ENCODE results near the gene PGPEP1. TPM values are rescaled to one million over a fixed set of nuclear protein-coding genes. Genes with fewer than 3 reads are reported as not detected.
A peak's percentile ranks its signal among the peaks of the same experiment; 100 is the strongest.

Gene PGPEP1, protein sequence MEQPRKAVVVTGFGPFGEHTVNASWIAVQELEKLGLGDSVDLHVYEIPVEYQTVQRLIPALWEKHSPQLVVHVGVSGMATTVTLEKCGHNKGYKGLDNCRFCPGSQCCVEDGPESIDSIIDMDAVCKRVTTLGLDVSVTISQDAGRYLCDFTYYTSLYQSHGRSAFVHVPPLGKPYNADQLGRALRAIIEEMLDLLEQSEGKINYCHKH
- polyA plus RNA-seq = 1 to 10 TPM; 1.8 to 1.9 TPM

DNA sequence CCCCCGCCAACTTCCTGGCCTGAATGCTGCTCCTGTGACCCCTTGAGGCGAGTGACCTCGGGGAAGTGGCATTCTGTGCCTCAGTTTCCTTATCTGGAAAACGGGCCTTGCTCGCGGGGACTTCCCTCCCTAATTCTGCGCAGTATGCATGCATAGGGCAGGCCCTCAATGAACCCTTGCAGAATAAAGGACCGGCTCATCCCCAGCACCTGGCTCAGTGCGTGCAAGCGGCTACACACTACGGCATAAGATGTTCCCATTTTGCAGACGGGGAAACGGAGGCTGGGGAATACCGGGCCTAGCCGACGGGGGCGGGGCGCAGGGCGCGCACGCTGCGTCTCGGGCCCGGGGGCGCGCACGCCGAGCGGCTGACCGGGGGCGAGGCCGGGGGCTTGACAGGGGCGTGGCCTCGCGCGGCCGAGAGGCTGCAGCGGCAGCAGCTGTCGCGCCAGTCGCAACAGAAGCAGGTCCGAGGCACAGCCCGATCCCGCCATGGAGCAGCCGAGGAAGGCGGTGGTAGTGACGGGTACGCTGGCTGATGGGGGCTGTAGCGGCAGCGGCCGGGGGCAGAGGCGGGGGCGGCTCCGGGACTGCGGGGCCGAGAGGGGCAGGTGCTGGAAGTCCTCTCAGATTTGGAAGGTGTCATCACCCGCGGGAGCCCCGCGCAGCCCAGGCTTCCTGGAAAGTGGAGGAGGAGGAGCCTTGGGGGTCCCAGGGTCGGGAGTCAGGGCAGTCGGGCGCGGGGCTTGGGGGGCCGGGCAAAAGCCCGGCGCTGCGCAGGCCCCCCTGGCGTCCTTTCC, at the start of gene PGPEP1:
TSS of gene PGPEP1 (plus strand) at position 409 of the 800 bp plus-strand sequence. CDS start at position 493, 84 bp downstream.
- no peaks in the 10 kb centered on the region for H3K27me3 ChIP-seq (ENCODE audit: control insufficient read depth in 1 of 2, insufficient read depth in 2 of 2, low read length in 2 of 2)
- WGBS, 2 donors = 3 to 4% methylated on average over 64 to 69 of the region's 69 CpGs
- H3K9me3 ChIP-seq (ENCODE audit: control insufficient read depth in 2 of 2, insufficient read depth in 1 of 2, low read depth in 1 of 2, low read length in 1 of 2) = no peaks in the 10 kb centered on the region
- peak within 1 kb of the TSS; percentile 64 to 74 for H3K4me3 ChIP-seq (ENCODE audit: low read depth in 1 of 2, low read length in 2 of 2)
- H3K27ac ChIP-seq (ENCODE audit: low read depth in 2 of 2, low read length in 1 of 2) = peak within 1 kb of the TSS; percentile 56 to 57
- H3K36me3 ChIP-seq (ENCODE audit: control insufficient read depth in 2 of 2, insufficient read depth in 2 of 2, low read length in 1 of 2) = no peaks in the 10 kb centered on the region
- peaks cover 0 to 7% of the 10 kb centered on the region in 2 donors for H3K4me1 ChIP-seq (ENCODE audit: control insufficient read depth in 2 of 2, insufficient read depth in 2 of 2, low read length in 1 of 2)

DNA sequence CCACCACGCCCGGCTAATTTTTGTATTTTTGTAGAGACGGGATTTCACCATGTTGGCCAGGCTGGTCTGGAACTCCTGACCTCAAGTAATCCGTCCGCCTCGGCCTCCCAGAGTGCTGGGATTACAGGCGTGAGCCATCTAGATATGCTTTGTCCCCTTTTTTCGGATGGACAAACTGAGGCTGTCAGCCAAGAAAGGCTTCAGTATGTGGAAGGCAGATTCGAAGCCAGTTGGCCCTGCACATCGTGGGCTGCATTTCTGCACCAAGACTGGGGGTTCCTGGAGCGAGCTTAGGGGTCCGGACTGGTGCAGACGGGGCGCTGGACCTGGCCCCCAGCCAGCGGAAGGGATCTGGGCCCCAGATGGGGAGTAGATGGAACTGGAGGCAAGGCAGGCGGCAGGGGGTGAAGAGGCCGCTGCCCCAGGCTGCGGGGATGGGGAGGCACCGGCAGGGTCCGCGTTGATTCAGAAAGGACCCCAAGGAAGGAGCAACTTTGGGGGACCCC, 49.3 kb upstream of the PGPEP1 start:
- Histone ChIP-seq H3K4me1 (ENCODE audit: control insufficient read depth in 2 of 2, insufficient read depth in 2 of 2, low read length in 1 of 2) (peaks cover 5 to 6% of the 10 kb centered on the region in 2 donors), H3K4me3 (ENCODE audit: low read depth in 1 of 2, low read length in 2 of 2) (peak overlapping the region; percentile 53 to 67)
- WGBS, 2 donors = 48 to 52% methylated on average over 21 of the region's 21 CpGs

DNA sequence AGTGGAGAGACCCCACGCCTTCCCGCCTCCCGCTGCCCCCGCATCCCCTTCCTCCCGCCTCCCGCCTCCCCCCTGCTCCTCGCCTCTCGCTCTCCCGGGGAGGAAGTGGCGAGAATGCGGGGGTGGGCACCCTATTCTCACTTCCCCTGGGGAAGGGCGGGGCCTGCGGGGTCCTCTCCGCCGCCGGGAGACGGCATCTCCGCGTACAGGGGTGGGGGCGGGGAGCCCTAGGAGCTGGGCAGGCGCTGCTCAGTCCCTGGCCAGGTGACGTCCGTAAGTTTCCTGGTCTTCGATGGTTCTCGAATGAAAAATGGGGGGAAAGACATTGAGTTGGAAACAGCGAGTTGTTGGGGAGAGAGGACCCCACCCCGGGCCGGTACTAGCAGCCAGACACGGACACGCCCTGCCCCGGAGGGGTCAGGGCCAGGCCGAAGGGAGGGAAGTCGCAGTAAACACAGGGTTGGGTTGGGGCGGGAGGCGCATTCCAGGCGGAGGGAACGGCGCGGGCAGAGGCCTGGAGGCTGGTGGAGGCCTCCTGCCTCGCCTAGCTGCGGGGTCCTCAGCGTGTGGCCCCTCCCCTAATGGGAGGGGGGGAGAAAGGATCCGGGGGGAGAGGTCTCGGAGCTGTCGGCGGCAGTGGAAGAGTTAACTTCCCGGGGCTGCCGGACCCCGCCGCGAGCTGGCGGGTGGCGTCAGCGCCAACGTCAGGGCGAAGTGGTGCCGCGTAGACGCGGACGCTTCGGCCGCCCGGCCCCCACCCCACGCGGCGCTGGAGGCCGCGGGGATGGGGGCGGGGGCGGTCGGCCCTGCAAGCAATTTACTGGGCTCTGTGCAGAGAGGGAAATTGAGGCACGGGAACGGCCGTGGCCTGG, 48.6 kb upstream of the PGPEP1 start:
- Histone ChIP-seq H3K4me3 (ENCODE audit: low read depth in 1 of 2, low read length in 2 of 2) (peak overlapping the region; percentile 53 to 67), H3K27me3 (ENCODE audit: control insufficient read depth in 1 of 2, insufficient read depth in 2 of 2, low read length in 2 of 2) (no peaks in the 10 kb centered on the region), H3K4me1 (ENCODE audit: control insufficient read depth in 2 of 2, insufficient read depth in 2 of 2, low read length in 1 of 2) (peaks cover 4 to 6% of the 10 kb centered on the region in 2 donors), H3K9me3 (ENCODE audit: control insufficient read depth in 2 of 2, insufficient read depth in 1 of 2, low read depth in 1 of 2, low read length in 1 of 2) (peaks cover 0 to 2% of the 10 kb centered on the region in 2 donors), H3K27ac (ENCODE audit: low read depth in 2 of 2, low read length in 1 of 2) (peak overlapping the region; percentile 95 to 98), H3K36me3 (ENCODE audit: control insufficient read depth in 2 of 2, insufficient read depth in 2 of 2, low read length in 1 of 2) (no peaks in the 10 kb centered on the region)
- 0 to 1% methylated on average over 61 to 75 of the region's 75 CpGs for WGBS, 2 donors

More for the DNA sequence above, 49.3 kb upstream of the PGPEP1 start:
- Histone ChIP-seq H3K9me3 (ENCODE audit: control insufficient read depth in 2 of 2, insufficient read depth in 1 of 2, low read depth in 1 of 2, low read length in 1 of 2) (peaks cover 0 to 2% of the 10 kb centered on the region in 2 donors), H3K36me3 (ENCODE audit: control insufficient read depth in 2 of 2, insufficient read depth in 2 of 2, low read length in 1 of 2) (no peaks in the 10 kb centered on the region), H3K27ac (ENCODE audit: low read depth in 2 of 2, low read length in 1 of 2) (peak overlapping the region; percentile 95 to 98), H3K27me3 (ENCODE audit: control insufficient read depth in 1 of 2, insufficient read depth in 2 of 2, low read length in 2 of 2) (no peaks in the 10 kb centered on the region)

DNA sequence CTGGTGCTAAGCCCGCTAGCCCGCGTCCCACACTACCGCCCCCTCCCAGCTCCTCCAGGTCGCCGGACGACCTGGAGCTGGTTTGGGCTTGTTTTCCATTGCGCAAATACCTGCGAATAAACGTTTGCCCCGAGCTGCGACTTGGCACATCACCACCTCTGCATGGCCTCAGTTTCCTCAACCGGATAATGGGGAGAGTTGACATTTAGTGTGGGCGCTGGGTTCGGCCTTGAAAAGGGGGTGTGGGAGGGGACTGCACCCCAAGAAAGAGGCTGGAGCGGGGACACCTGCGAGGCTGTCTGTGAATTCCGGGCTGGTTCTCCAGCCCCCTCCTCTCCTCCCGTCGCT, 48.0 kb upstream of the PGPEP1 start:
- H3K4me1 ChIP-seq (ENCODE audit: control insufficient read depth in 2 of 2, insufficient read depth in 2 of 2, low read length in 1 of 2) = peaks cover 0 to 2% of the 10 kb centered on the region in 2 donors
- peak overlapping the region; percentile 53 to 67 for H3K4me3 ChIP-seq (ENCODE audit: low read depth in 1 of 2, low read length in 2 of 2)
- H3K36me3 ChIP-seq (ENCODE audit: control insufficient read depth in 2 of 2, insufficient read depth in 2 of 2, low read length in 1 of 2) = no peaks in the 10 kb centered on the region
- H3K9me3 ChIP-seq (ENCODE audit: control insufficient read depth in 2 of 2, insufficient read depth in 1 of 2, low read depth in 1 of 2, low read length in 1 of 2) = peaks cover 0 to 2% of the 10 kb centered on the region in 2 donors
- 0 to 1% methylated on average over 19 to 20 of the region's 20 CpGs for WGBS, 2 donors
- peak overlapping the region; percentile 95 to 98 for H3K27ac ChIP-seq (ENCODE audit: low read depth in 2 of 2, low read length in 1 of 2)
- no peaks in the 10 kb centered on the region for H3K27me3 ChIP-seq (ENCODE audit: control insufficient read depth in 1 of 2, insufficient read depth in 2 of 2, low read length in 2 of 2)

DNA sequence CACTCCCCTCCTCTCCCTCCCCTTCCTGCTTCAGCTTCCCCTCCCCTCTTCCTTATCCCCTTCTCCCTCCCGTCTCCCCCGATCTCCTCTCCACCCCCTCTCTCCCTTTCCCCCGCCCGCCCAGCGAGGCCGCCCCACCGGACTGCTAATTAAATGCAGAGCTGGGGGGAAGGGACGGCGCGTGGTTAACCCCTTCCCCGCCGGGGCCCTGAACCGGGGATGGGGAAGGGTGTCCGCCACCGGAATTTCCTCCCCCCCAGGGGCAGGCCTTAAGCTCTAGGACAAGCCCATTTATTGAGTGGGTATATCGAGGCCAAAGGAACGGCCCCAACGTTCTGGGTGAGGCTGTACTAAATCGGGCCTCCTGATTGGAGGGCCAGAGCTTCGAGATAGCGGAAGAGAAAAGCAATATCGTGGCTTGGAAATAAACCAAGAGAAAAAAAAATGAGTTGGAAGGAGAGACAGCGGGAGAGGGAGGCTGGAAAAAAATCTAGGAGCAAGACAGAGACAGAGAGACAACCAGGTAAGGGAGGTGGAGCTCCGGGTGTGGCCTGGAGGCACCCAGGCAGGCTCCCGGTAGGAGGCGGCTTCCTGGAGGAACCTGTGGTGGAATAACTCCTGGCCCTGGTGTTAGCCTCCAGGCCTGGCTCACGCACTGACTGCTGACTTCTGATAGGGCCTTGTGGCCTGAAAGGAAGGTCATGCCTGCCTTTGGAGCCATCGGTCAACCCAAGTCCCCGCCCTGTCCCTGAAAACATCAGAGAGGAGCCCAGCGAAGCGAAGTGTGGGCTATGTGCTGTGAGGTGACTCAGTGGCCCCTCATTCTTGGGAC, 47.4 kb upstream of the PGPEP1 start:
- WGBS, 2 donors = 10% methylated on average over 26 to 31 of the region's 31 CpGs
- Histone ChIP-seq H3K36me3 (ENCODE audit: control insufficient read depth in 2 of 2, insufficient read depth in 2 of 2, low read length in 1 of 2) (no peaks in the 10 kb centered on the region), H3K4me3 (ENCODE audit: low read depth in 1 of 2, low read length in 2 of 2) (peak overlapping the region; percentile 53 to 67), H3K27me3 (ENCODE audit: control insufficient read depth in 1 of 2, insufficient read depth in 2 of 2, low read length in 2 of 2) (no peaks in the 10 kb centered on the region), H3K27ac (ENCODE audit: low read depth in 2 of 2, low read length in 1 of 2) (peak overlapping the region; percentile 95 to 98), H3K9me3 (ENCODE audit: control insufficient read depth in 2 of 2, insufficient read depth in 1 of 2, low read depth in 1 of 2, low read length in 1 of 2) (peaks cover 0 to 2% of the 10 kb centered on the region in 2 donors), H3K4me1 (ENCODE audit: control insufficient read depth in 2 of 2, insufficient read depth in 2 of 2, low read length in 1 of 2) (peaks cover 0 to 2% of the 10 kb centered on the region in 2 donors)

DNA sequence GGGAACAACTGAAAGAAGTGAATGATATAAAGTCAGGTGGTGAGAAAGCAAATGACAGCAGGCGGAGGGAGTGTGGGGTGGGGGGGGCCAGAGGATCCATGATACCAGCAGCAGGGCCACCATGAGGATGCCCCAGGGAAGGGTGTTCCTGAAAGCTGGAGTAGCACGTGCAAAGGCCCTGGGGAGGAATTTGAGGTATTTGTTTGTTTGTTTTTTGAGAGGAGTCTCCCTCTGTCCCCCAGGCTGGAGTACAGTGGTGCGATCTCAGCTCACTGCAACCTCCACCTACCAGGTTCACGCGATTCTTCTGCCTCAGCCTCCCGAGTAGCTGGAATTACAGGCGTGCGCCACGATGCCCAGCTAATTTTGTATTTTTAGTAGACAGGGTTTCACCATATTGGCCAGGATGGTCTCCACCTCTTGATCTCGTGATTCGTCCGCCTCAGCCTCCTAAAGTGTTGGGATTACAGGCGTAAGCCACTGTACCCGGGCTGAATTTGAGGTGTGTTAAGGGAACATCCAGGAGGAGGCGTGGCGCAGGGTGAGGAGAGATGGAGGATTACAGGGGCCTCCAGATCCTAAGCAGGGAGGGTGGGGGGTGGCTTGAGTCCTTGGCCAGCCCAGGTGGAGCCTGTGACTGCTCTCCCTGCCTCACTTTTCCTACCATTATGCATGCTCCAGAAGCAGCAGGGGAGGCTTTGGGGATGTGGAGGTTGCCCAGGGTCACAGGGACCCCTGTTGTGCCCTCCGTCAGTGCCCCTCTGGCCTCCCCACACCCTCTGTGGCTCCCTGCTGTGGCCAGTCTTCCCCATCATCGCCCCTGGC, 46.5 kb upstream of the PGPEP1 start:
- H3K36me3 ChIP-seq (ENCODE audit: control insufficient read depth in 2 of 2, insufficient read depth in 2 of 2, low read length in 1 of 2) = no peaks in the 10 kb centered on the region
- no peaks in the 10 kb centered on the region for H3K27me3 ChIP-seq (ENCODE audit: control insufficient read depth in 1 of 2, insufficient read depth in 2 of 2, low read length in 2 of 2)
- peaks cover 0 to 2% of the 10 kb centered on the region in 2 donors for H3K4me1 ChIP-seq (ENCODE audit: control insufficient read depth in 2 of 2, insufficient read depth in 2 of 2, low read length in 1 of 2)
- no peak overlapping the region for H3K4me3 ChIP-seq (ENCODE audit: low read depth in 1 of 2, low read length in 2 of 2)
- H3K9me3 ChIP-seq (ENCODE audit: control insufficient read depth in 2 of 2, insufficient read depth in 1 of 2, low read depth in 1 of 2, low read length in 1 of 2) = peaks cover 0 to 2% of the 10 kb centered on the region in 2 donors
- 61 to 64% methylated on average over 18 of the region's 18 CpGs for WGBS, 2 donors
- peak overlapping the region; percentile 95 to 98 for H3K27ac ChIP-seq (ENCODE audit: low read depth in 2 of 2, low read length in 1 of 2)

DNA sequence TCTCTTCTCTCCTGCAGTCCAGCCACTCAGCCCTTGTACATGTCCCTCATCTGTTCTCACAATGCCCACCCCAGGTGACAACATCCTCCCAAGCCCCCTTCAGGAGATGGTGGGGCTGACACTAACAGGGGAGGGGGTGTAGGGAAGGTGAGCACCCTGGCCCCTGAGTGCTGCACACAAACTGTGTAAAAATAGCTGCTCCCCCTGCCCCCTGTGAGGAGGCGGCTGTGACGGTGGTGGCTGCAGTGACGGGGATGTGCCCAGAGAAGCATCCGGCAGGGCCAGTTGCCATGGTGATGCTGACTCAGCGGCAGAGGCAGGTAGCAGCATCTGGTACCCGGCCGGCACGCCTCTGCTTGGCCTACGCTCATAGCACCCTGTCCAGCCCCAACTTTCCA, 45.9 kb upstream of the PGPEP1 start:
- H3K4me3 ChIP-seq (ENCODE audit: low read depth in 1 of 2, low read length in 2 of 2) = no peak overlapping the region
- H3K27ac ChIP-seq (ENCODE audit: low read depth in 2 of 2, low read length in 1 of 2) = peak overlapping the region; percentile 30 to 98
- H3K9me3 ChIP-seq (ENCODE audit: control insufficient read depth in 2 of 2, insufficient read depth in 1 of 2, low read depth in 1 of 2, low read length in 1 of 2) = peaks cover 0 to 2% of the 10 kb centered on the region in 2 donors
- H3K36me3 ChIP-seq (ENCODE audit: control insufficient read depth in 2 of 2, insufficient read depth in 2 of 2, low read length in 1 of 2) = no peaks in the 10 kb centered on the region
- no peaks in the 10 kb centered on the region for H3K27me3 ChIP-seq (ENCODE audit: control insufficient read depth in 1 of 2, insufficient read depth in 2 of 2, low read length in 2 of 2)
- H3K4me1 ChIP-seq (ENCODE audit: control insufficient read depth in 2 of 2, insufficient read depth in 2 of 2, low read length in 1 of 2) = peaks cover 0 to 2% of the 10 kb centered on the region in 2 donors
- 28 to 38% methylated on average over 9 of the region's 9 CpGs for WGBS, 2 donors

DNA sequence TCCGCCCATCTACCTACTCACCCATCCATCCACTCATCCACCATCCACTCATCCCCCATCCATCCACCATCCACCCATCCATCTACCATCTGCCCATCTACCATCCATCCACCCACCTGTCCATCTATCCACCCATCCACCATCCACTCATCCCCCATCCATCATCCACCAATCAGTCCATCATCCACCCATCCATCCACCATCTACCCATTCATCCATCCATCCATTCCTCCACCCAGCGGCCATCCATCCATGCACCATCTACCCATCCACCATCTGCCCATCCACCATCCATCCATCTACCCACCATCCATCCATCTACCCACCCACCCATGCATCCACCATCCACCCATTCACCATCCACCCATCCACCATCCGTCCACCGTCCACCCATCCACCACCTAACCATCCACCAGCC, 45.4 kb upstream of the PGPEP1 start:
- peak overlapping the region in 1 of 2 donors; percentile 22 for H3K27ac ChIP-seq (ENCODE audit: low read depth in 2 of 2, low read length in 1 of 2)

More for the DNA sequence above, 45.4 kb upstream of the PGPEP1 start:
- H3K36me3 ChIP-seq (ENCODE audit: control insufficient read depth in 2 of 2, insufficient read depth in 2 of 2, low read length in 1 of 2) = no peaks in the 10 kb centered on the region
- H3K4me1 ChIP-seq (ENCODE audit: control insufficient read depth in 2 of 2, insufficient read depth in 2 of 2, low read length in 1 of 2) = peaks cover 0 to 2% of the 10 kb centered on the region in 2 donors
- 93% methylated on average over 4 of the region's 4 CpGs for WGBS, 2 donors
- H3K27me3 ChIP-seq (ENCODE audit: control insufficient read depth in 1 of 2, insufficient read depth in 2 of 2, low read length in 2 of 2) = no peaks in the 10 kb centered on the region
- H3K9me3 ChIP-seq (ENCODE audit: control insufficient read depth in 2 of 2, insufficient read depth in 1 of 2, low read depth in 1 of 2, low read length in 1 of 2) = peaks cover 0 to 2% of the 10 kb centered on the region in 2 donors
- no peak overlapping the region for H3K4me3 ChIP-seq (ENCODE audit: low read depth in 1 of 2, low read length in 2 of 2)
